Measurements from ENCODE around the gene GCC1.

The GCC1 gene

DNA sequence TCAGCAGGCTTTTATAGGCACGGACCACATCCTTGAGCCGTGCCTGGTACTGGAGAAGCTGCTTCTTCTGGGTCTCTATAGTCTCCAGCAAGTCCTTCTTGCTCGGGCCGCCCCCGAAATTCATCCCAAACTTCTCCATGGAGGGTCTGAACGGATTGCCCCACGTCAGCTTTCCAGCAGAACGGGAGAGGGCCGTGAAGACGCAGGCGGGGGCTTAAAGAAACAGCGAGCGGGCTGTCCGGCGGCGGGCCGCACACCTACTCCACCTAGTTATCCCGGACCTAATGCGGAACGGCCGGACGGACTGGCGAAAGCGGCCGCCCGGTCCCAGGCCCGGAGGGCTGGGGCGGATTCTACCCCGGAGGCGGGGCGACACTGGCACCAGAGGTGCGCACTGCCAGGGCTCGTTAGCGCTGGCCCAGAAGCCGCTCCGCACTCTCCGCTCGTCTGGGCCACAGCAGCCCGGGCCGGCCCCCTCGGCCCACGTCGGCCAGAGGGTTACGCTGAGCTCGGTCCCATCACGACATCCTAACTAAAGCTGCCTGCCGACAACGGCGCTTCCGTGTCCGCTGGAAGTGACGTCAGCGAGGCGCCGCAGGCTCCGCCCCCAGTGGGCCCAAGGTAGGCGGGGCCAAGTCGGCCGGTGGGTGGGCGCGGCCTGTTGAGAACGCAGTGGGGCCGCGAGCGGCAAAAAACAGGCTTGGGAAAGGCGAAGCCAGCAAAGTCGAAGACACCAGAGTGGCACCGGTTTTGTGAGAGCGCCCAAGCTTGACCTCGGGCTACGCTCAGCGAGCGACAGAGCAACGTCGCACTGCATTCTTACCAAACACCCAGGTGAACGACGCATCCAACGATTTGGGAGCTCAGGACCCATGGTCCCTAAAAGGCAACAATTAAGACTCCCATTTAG is at the start of gene GCC1:
Gene GCC1 (minus strand): TSS at position 553 of the 910 bp plus-strand sequence. CDS start 414 bp downstream, at position 139.
- TF ChIP-seq, protein P1, sequence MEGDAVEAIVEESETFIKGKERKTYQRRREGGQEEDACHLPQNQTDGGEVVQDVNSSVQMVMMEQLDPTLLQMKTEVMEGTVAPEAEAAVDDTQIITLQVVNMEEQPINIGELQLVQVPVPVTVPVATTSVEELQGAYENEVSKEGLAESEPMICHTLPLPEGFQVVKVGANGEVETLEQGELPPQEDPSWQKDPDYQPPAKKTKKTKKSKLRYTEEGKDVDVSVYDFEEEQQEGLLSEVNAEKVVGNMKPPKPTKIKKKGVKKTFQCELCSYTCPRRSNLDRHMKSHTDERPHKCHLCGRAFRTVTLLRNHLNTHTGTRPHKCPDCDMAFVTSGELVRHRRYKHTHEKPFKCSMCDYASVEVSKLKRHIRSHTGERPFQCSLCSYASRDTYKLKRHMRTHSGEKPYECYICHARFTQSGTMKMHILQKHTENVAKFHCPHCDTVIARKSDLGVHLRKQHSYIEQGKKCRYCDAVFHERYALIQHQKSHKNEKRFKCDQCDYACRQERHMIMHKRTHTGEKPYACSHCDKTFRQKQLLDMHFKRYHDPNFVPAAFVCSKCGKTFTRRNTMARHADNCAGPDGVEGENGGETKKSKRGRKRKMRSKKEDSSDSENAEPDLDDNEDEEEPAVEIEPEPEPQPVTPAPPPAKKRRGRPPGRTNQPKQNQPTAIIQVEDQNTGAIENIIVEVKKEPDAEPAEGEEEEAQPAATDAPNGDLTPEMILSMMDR (IDR thresholded peaks at IDR 0.05; ENCODE audit: extremely low read depth, missing control alignments), result no peak
- DNase-seq (ENCODE audit: low spot score), result peak; percentile 95

DNA sequence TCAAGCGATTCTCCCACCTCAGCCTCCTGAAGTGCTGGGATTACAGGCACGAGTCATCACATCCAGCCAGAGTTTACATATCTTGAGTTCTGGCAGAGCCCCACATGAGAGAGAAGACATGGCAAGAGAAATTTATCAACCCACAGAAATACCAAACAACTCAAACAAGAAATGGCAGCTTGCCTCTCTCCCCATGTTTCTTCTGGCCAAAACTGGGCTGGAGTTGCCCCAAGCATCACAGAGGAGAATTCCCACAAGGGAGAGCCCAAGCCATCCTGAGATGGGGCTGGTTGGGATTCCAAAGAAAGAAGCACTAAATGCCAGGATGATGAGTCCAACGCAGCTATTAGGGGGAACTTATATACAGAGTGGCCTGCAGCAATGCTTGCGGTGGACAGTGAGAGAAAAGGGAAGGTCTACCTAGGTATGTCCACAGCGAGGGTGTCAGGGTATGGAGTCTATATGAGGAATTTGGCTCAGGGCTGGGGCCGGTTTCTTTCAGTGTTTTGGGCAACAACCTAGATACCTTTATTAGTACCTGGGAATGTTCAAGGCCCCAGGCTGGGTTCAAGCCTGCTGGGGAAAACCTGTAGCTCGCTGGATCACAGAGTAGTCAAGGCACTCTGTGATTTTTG is 47.0 kb upstream of the GCC1 start:
- DNase-seq (ENCODE audit: low spot score), result no peak
- TF ChIP-seq, protein P1 (IDR thresholded peaks at IDR 0.05; ENCODE audit: extremely low read depth, missing control alignments), result no peak

GRCh38 chr7:127629268-127629854 is 44.0 kb upstream of the GCC1 start:
- no peak for DNase-seq (ENCODE audit: low spot score)
- TF ChIP-seq, protein P1 (IDR thresholded peaks at IDR 0.05; ENCODE audit: extremely low read depth, missing control alignments), result peak; percentile 32

- TF ChIP-seq, protein P1 (IDR thresholded peaks at IDR 0.05; ENCODE audit: extremely low read depth, missing control alignments), result peak; percentile 8
- no peak for DNase-seq (ENCODE audit: low spot score)
Observed at GRCh38 chr7:127628445-127628844, 43.0 kb upstream of the GCC1 start.

GRCh38 chr7:127625331-127625730 is 39.9 kb upstream of the GCC1 start:
- TF ChIP-seq, protein P1 (IDR thresholded peaks at IDR 0.05; ENCODE audit: extremely low read depth, missing control alignments), result no peak
- no peak for DNase-seq (ENCODE audit: low spot score)

DNA sequence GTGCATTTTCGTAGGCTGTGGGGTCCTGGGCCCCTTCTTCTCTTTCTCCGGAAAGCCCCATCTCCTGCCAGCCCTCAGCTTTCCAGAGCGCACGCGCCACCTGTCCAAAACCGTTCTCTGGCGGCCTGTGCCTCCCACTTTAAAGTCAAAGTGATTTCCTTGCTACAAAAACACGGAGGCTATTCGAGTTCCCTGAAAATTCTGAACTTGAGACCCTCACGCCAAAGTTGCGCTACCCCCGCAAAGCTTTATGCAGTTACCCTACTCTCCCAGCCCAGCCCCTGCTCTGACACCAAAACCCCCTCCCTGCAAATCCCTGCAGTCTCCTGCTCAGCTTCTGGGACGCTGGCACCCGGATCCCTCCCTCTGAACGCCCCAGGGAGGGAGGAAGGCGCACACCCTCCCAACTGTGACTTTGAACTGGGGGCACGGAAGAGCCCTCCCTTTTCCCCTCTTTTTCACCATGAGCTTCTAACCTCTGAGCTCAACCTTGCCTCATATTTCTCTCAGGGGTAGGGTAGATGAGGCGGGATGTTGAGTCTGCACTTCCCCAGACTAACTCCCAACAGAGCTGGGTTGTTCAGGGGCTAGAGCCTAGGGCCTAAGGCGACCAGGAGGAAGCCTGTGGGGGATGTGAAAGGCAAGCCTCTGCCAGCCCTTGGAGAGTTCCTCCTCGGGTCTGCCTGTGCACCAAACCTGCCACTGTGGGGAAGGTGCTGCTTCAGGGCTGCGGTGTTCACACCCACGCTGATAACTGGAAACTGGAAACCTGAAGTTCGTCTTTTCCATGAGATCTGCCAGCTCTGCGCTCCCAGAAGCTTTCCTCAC is 35.2 kb upstream of the GCC1 start:
- DNase-seq (ENCODE audit: low spot score), result no peak
- TF ChIP-seq, protein P1 (IDR thresholded peaks at IDR 0.05; ENCODE audit: extremely low read depth, missing control alignments), result no peak
